GM12872 (cell line): Measurements from ENCODE around the gene EXOG.
A peak's percentile ranks its signal among the peaks of the same experiment; 100 is the strongest.

Experiments
- CTCF ChIP-seq: IDR thresholded peaks from 3 replicates; pipeline ENCODE4 v1.5.1; 2011; ENCODE audit warnings: low read depth, mild to moderate bottlenecking, low read length, moderate library complexity; ENCODE audit not compliant: insufficient read depth

The EXOG gene

GRCh38 chr3:38475716-38476115 is 20.4 kb upstream of the EXOG start:
- TF ChIP-seq CTCF = no peak

DNA sequence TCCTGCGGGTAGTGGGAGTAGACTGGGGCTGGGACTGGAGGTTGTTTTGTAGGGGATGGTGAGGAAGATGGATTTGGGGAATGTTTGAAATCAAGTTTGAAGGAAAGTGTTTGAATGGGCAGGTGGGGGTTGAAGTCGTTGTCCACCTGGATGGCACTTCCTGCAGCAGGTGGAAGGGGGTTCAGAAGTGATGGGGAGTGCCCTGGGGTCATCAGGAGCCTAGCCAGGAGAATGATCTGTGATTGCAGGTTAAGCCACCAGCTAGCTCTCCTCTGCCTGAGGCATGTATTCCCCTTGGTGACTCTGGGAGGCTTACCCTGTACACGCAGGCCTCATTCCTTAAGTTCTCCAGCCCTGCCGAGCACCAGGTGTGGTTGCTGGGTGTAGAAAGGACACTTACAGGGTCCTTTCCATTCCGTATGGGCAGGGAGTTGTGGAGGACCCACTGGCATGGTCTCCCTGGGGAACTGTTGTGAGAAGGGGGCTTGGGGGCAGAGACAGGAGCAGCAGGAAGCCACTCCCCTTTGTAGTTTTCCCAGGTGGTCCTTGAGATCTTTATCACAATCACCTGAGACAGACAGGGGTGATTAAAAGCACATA is 19.9 kb upstream of the EXOG start:
- no peak for TF ChIP-seq CTCF

DNA sequence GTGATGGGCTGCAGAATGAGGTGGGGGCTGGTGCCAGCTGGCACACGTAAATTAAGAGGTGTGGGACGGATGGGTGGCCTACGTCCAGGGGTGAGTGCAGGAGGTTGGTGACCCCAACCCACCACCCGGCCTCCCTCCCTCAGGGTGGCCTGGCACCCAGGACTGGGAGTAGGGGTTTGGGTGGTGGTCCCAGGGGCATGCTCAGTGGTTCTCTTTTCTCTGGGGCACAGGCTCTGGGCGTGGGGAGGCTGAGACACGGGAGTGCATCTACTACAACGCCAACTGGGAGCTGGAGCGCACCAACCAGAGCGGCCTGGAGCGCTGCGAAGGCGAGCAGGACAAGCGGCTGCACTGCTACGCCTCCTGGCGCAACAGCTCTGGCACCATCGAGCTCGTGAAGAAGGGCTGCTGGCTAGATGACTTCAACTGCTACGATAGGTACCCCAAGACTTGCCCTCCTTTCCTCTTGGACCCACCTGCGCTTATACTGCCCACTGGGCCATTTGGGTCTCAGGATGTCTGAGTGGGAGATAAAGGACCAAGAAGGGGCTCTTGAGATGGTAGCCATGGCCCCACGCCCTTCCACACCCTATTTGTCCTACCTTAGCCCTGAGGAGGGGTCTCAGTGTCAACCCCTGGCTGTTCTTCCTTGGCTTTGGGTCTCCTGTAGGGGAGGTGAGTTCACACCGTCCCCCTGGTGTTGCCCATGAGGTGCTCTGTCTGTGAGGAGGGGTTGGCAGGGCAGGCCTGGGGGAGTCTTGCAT is 18.9 kb upstream of the EXOG start:
- no peak for TF ChIP-seq CTCF

- no peak for TF ChIP-seq CTCF
Observed at GRCh38 chr3:38477839-38478450, 18.2 kb upstream of the EXOG start.

GRCh38 chr3:38478901-38479300 is 17.2 kb upstream of the EXOG start:
- TF ChIP-seq CTCF = no peak

GRCh38 chr3:38479431-38480092 is 16.6 kb upstream of the EXOG start:
- peak; percentile 88 for TF ChIP-seq CTCF

DNA sequence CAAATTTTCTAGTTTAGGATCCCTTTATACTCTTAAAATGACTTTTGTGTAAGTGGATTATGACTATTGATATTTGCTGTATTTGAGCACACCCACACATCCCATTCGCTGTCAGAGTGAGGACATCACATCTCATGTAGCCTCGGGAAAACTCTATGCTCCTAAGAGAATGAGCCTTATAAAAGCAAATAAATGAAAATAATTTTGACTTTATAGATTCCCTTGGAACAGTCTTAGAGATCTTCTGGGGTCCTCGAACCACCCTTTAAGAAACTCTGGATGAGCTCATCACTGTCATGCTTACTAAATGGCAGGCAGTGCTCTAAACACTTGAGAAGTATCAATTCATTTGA is 16.1 kb upstream of the EXOG start:
- TF ChIP-seq CTCF = no peak
